Fibroblast of upper back skin (primary cell): Measurements from ENCODE around the gene SRSF10.
"Not testable (repeated sequence)": the region's sequence is repeated elsewhere in the genome, so short reads cannot be mapped to it uniquely, and the experiment has no call there.

Experiments used
- DNase-seq: peaks from one replicate; pipeline ENCODE4 v3.0.0-alpha.2; 2013

SRSF10 gene

GRCh38 chr1:23996700-23997229 is 16.6 kb upstream of the SRSF10 start:
- no peak for DNase-seq

- DNase-seq: no peak
These were observed 15.3 kb upstream of the SRSF10 start for GRCh38 chr1:23995431-23995837.

- not testable (repeated sequence) for DNase-seq
These were observed 11.9 kb upstream of the SRSF10 start for GRCh38 chr1:23992011-23992410.

GRCh38 chr1:23989263-23989662 is 9.1 kb upstream of the SRSF10 start:
- no peak for DNase-seq

- DNase-seq: not testable (repeated sequence)
These were observed 6.9 kb upstream of the SRSF10 start for GRCh38 chr1:23987038-23987437.

- DNase-seq: peak; percentile 83
These were observed 4.5 kb upstream of the SRSF10 start for GRCh38 chr1:23984417-23985186.

GRCh38 chr1:23980728-23981070 is 572 bp upstream of the SRSF10 start:
- peak; percentile 67 for DNase-seq

GRCh38 chr1:23979387-23979880 is 693 bp downstream of the SRSF10 start:
- no peak for DNase-seq

GRCh38 chr1:23978805-23979204 is 1.3 kb downstream of the SRSF10 start:
- DNase-seq: no peak

- no peak for DNase-seq
These were observed 2.3 kb downstream of the SRSF10 start for GRCh38 chr1:23977854-23978191.

- DNase-seq: no peak
These were observed 2.8 kb downstream of the SRSF10 start for GRCh38 chr1:23977187-23977853.

- DNase-seq: no peak
These were observed 12.3 kb downstream of the SRSF10 start for GRCh38 chr1:23967871-23968270.

- no peak for DNase-seq
These were observed 13.1 kb downstream of the SRSF10 start for GRCh38 chr1:23966973-23967493.

GRCh38 chr1:23964790-23965740 is 15.1 kb downstream of the SRSF10 start:
- no peak for DNase-seq

- no peak for DNase-seq
These were observed 15.9 kb downstream of the SRSF10 start for GRCh38 chr1:23964235-23964668.

GRCh38 chr1:23963617-23964234 is 16.4 kb downstream of the SRSF10 start:
- no peak for DNase-seq

- peak; percentile 21 for DNase-seq
These were observed 19.7 kb downstream of the SRSF10 start for GRCh38 chr1:23960291-23961020.

- DNase-seq: peak; percentile 95
These were observed 20.5 kb downstream of the SRSF10 start, which contains the start of gene PNRC2 for GRCh38 chr1:23959461-23960290. Gene PNRC2, plus strand, starts transcription at chr1:23959828. Its CDS starts 1,630 bp downstream, at chr1:23961458.

GRCh38 chr1:23958810-23959460 is 21.2 kb downstream of the SRSF10 start:
- peak; percentile 85 for DNase-seq
